RPMI7951 (cell line): ENCODE results near the gene SCUBE2. TPM values are rescaled to one million over a fixed set of nuclear protein-coding genes. Genes with fewer than 3 reads are reported as not detected.
A peak's percentile ranks its signal among the peaks of the same experiment; 100 is the strongest.

Experiments
- DNase-seq: peaks from one replicate; pipeline ENCODE4 v3.0.0-alpha.2; 2012; ENCODE audit warnings: low read depth
- total RNA-seq: library from RNA; depleted of rRNA; stranded (reverse); fragments of >200 nt; shearing (Covaris generic); gene quantifications from 2 replicates; pipeline ENCODE4 v1.2.3, GENCODE V29; 2014

SCUBE2 gene
- total RNA-seq, 1 experiment from 2014 or later = 0.36 TPM

DNA sequence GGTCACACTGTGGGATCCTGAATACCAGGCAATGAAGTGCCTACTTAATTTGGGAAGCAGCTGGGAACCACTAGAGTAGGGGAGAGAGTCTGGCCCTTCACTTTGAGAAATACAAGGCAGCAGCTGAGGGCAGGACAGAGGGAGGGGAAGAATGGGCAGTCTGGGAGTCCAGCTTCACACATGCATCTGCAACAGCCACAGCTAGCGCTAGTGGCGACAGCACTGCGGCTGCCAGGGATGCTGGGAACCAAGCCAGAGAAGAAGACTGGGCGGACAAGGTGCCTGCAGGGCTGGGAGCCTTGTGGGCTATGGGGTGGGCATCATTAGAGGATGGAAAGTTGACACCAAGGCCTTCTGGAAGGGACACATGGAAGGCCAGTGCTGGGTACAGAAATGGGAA, 15.8 kb downstream of the SCUBE2 start:
- DNase-seq = peak; percentile 42

- DNase-seq = no peak
Observed at GRCh38 chr11:9074338-9075029, 16.9 kb downstream of the SCUBE2 start.

DNA sequence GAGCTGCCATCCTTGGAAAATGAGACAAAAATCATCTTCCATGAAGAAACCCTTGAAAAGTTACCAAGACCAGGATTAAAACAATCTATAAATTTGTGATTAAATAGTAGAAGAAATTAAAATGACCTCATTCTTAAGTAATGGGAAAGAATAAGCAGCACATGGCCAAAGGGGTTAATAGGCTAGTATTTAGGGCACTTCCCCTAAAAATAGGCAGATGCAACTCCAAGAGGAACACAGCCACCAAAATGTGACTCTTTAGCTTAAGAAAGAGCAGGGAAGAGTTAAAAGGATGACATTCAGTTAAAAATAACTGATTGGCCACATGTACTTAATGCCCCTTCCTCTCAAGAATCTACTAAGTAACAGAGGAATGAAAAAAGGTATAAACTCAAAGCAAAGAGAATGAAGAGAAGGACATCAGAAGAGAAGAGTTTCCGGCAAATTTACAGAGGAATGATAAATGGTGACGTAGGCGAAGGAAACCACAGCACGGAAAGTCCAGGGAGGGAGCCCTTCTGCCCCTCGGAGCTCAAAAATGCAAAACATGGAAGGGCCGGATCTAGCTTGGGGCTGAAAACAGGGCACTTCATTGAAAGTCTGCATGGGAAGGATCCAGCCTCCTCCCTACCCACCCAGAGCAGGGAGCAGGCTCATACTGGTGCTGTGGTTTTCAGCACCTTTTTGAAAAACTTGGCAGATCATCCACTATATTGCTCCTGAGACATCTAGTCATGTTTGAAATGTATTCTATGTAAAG, 17.8 kb downstream of the SCUBE2 start:
- peak; percentile 63 for DNase-seq

- no peak for DNase-seq
Observed at GRCh38 chr11:9072626-9073176, 18.7 kb downstream of the SCUBE2 start.

DNA sequence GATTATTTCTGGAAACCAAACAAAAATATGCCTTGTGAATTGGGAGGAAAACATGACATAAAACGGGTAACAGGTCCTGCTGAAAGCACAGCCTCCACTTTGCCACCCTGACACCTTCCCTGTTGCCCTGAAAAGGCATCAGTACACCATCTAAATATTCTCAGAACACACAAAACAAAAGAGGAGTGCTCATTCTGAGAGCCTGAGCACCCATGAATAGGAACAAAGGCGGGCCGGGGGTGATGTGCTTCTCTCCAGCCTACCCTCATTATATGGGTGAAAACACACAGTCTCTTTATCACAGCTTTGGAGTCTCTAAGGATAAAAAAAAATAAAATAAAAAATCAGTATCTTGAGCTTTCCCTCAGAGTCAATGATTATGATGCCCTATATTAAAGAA, 19.7 kb downstream of the SCUBE2 start:
- no peak for DNase-seq

DNA sequence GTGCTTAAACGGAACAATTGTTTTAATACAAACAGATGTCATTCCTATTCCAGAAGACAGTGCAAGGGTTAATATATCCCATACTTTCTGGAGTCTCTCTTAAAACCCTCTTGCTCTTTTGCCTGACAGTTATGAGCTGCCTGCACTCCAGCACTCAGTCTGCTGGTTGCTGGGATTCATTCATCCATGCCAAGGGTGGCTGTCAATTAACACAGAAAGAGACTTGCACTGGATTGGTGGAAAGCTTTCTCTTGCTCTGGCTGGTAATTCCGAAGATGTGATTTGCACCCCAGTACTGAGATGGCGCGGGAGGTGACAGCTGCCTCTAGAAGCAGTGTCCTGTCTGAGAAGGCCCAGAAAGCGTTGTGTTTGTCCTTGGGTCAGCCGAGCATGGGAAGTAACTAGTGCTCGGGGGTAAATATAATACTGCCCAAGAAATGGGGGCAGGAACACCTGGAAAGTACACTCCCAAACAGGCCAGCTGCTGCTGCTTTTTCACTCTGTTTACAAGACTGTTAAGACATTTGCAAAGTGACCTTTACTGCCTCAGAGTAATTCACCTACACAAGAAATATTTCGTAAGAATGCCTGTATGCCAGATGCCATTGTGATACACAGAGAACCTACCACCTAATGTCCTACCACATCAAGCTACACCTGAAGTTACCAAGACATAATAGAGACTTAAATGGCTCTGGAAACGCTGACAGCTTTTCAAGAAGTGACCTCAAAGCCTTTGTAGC, 20.5 kb downstream of the SCUBE2 start:
- DNase-seq = no peak

GRCh38 chr11:9069862-9070470, 21.4 kb downstream of the SCUBE2 start:
- no peak for DNase-seq

DNA sequence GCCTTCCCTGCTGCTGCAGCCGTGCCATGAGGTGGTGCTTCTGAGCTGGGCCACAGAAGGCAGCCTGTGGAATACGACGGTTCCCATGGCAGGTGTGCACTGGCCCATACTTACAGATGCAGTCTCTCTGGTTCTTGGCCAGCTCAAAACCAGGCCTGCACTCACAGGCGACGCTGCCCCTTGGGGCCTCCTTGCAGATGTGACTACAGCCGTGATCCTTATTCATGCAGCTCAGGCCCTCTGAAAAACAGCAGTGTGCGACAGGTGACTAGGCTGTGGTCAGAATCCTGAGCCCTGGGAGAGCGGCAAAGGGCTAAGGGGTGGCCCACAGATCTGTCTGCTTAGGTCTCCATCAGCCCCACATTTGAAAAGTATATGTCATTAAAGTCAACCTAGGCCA, 22.1 kb downstream of the SCUBE2 start:
- no peak for DNase-seq

DNA sequence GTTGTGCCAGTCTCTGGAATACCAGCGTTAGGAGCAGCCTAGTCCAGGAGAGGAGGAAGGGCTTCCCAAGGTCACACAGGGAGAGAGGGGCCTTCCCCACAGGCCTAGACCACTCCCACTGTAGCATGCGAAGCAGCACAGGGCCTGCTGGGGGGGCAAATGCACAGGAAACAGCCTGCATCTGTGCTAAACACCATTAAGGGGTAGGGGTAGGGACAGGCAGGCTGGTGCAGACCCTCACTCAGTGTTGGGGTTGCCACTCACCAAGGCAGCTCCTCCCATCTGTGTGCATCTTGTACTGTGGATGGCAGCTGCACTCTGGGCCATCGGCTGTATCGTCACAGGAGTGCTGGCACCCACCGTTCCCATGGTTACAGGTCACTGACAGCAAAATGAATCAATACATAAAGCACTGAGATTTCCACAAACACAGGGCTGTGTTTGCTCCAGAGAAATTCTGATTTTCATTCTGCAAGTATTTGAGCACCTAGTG, 24.9 kb downstream of the SCUBE2 start:
- DNase-seq = no peak

DNA sequence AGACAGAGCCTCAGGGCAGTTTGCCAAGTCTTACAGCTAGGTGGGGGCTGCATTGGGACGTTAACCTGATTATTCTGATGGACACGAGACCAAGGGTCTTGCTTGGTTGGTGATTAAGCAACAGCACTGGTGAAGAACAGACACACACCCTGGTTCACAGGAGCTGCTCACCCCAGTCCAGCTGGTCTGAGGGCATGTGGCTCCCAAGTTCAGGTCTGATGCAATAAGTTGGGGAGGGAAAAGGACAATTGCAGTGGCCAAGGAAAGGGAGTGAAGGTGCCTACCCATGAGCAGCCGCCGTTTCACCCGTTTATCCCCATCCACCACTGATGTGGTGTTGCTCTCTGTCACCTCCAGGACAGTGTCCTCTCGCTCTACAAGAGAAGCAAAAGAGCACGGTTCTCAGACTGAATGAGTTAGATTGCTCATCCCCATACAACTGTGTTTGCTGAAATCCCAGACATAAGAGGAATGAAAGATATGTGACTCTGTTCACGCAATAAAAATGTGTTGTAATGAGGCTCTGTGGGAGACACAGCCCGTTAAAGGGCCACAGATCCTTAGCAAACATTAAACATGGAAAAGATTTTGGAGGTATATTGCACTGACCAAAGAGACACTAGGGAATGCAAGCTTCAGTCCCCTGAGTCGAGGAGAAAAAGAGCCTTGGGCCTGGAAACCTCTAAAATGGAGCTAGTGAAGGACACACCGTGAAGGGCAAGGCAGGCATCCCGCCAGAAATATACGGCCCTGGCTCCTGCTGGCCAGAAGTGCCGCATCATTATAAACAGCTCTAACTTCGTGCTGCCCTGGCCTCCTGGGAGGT, 25.6 kb downstream of the SCUBE2 start:
- DNase-seq = no peak

GRCh38 chr11:9061807-9062206, 29.6 kb downstream of the SCUBE2 start:
- DNase-seq = no peak

DNA sequence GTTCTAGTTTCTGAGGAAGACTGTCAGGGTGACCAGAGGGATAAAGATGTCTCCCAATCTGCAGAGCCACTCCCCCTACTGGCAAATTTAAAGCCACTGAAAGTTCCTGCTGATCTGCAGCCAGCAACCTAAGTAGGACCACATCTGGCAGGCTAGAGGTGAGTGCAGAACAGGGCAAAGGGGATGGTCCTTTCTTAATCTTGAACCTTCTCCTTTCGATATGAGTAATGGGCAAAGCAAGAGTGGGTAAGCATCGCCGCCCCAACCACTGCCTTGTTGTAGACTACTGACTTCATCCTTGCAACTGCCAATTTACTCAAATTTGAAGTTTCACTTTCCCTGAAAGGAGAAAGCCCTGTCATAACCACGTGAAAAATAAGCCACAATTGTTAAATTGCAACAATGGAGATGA, 30.7 kb downstream of the SCUBE2 start:
- peak; percentile 24 for DNase-seq

GRCh38 chr11:9059406-9059805, 32.0 kb downstream of the SCUBE2 start:
- no peak for DNase-seq

GRCh38 chr11:9057888-9058287, 33.5 kb downstream of the SCUBE2 start:
- no peak for DNase-seq

DNA sequence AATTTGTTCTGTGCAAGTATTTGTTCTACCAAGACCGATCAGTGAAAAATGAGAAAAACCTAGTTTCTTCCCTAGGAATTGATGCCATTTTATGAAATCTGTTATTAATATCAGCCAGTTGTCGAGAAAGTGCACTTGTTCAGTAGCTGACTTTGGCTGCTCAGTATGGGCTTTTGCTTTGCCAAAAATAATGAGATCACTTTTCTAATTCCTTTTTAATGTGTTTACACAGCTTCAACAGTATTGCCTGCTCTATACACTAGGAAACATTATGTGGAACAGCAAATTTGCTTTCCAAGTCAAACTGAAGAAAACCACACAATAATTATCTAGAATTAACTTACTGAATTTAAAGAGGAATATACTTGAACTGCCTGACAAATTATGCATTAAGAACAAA, 34.4 kb downstream of the SCUBE2 start:
- DNase-seq = no peak

- DNase-seq = no peak
Observed at GRCh38 chr11:9056467-9056866, 34.9 kb downstream of the SCUBE2 start.

DNA sequence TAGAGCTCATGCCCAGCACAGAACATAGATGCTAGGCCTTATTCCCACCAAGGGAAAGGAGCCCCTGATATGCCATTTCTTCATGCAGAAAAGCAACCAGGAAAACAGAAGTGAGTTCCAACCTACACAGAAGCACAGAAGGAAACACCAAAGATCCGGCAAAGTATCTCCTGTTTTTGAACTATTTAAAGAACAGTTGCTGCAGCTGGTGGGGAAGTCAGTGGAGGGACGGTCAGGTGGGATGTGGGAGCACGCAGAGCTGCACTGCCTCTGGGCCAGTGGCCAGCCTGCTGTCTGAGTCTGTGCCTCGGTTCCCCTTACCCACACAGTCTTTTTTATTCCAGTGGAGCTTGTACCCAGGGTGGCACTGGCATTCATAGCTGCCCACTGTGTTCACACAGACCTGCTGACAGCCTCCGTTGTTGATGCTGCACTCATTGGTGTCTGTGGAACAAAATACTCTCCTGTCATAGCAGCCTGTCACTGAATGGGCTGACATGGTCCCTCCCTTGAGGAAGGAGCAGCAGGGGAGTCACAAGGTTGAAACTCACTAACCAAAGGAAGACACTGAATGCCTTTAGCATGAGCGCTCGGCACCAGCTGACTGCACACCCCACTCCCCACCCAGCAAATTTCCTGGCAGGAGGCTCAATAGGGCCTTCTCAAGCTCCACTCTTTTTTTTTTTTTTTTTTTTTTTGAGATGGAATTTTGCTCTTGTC, 37.9 kb downstream of the SCUBE2 start:
- no peak for DNase-seq

- DNase-seq = no peak
Observed at GRCh38 chr11:9052316-9052715, 39.1 kb downstream of the SCUBE2 start.

DNA sequence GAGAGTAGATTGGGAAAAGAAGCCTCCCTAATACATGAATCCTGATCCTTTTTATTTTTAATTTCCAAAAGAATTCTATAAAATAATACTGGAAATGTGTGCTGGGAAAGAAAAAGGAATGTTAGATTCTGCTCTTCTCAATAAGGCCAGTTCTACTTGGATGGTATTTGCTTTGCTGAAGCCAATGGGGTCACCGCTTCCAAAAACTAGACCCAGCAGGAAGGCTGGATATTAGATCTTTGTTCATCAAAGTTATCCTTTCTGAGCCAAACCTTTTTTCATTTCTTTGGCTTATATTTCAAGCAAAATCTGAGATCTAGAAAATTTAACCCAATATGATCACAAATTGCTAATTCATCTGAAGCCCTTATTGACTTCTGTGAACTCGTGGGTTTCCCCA, 41.4 kb downstream of the SCUBE2 start:
- no peak for DNase-seq

DNA sequence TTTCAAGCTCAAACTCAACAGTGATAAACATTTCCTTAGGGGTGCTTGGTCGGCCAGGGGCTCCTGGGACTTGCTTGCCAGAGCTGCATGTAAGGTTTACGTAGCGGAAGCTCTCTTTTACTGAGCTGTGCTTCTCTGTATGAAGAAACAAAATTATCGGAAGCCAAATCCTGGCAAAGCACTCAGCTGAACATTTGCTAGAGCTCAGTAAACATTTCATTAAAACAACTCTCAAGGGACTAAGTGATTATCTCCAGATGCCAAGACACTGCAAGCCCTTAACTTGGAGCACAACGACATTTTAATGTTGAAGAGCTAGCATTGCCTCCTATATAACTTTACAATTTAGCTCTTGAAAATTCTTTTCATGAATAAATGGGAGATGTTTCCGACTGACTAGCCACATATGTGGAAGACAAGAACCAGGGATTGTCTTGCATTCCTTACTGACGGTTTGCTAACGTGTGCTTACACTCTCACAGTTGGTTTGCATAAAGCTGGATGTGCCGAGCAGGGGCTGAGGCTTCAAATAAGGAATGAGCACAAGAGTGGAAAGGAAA, 43.4 kb downstream of the SCUBE2 start:
- DNase-seq = no peak
